Activated CD8-positive, alpha-beta memory T cell treated with anti-CD3 and anti-CD28 coated beads for 1 hour (primary cell): ENCODE measurements around the gene FGFBP1.

Experiments
- DNase-seq, 2 donors: peaks; one replicate each; pipeline ENCODE4 v3.0.0-alpha.2; 2020; ENCODE audit warnings: low read depth in 1 of 2; ENCODE audit errors: extremely low read depth in 1 of 2

FGFBP1 gene

DNA sequence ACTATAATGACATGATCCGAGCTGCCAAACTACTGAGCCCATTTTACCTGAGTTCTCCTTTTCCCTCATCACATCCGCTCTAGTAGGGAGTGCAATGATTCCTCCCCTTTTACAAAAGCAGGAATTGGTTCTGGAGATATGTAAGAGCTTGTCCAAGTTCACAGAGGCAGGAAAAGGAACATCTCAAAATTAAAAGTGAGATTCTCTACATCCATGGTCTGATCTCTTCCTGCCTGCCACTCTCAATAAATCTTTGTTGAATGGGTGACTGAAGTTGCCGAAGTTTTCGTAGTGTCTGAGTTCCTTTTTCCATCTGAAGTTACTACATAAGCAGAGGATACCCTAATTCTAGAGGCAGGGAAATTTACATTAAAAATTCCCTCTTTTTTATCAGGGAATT lies at the start of gene FGFBP1:
TSS of gene FGFBP1 (minus strand) at position 101 of the 400 bp plus-strand sequence. CDS start 2,108 bp downstream, outside the sequence.
- DNase-seq, result no peak

DNA sequence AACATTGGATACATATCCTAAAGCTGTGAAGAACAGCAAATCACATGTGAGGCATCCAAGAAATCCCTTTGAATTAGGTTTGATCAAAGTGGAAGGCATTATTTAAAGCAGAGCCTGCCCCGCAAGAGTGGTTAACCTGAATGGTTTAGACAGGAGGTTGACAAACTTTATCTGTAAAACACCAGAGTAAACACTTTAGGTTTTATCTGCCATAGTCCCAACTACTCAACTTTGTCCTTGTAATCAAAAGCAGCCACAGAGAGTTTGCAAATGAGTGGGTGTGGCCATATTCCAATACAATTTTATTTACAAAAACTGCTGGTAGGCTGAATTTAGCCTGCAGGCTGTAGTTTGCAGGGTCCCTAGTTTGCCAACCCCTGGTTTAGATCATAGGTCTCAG lies 49.7 kb upstream of the FGFBP1 start:
- no peak for DNase-seq

DNA sequence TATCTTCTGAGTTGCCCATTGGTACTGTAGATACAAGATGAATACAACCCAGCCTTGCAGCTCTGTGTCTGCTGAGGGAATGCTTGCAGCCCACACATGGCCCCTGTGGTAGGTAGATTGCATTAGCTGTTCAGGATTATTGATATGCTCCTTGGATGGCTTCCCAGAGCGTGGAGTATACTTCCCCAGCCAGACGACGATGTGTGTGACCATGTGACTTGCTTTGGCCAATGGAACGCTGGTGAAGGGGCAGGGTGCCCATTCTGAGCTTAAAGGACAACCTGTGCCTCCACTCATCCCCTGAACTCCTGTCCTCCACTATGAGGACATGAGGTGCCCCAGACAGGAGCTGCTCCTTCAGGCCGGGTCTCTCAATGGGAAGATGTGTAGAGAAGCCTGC lies 48.4 kb upstream of the FGFBP1 start:
- no peak for DNase-seq

DNA sequence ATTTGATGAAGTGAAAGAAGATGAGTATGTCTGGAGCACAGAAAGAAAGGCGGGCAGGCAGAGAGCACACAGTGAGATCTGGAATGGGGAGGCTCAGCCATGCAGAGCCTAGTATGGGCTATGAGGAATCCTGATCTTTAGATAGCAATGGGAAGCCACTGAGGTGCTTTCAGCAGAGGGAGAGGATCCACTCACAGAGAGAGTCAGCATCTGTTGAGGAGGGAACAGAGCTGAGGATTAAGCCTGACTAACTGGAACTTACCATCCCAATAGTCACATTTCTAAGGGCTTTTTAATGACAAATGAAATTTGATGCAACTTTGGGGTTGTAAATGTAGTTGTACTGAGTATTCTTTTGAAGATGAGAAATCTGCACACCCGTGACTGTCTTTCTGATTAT lies 45.1 kb upstream of the FGFBP1 start:
- DNase-seq, result no peak

DNA sequence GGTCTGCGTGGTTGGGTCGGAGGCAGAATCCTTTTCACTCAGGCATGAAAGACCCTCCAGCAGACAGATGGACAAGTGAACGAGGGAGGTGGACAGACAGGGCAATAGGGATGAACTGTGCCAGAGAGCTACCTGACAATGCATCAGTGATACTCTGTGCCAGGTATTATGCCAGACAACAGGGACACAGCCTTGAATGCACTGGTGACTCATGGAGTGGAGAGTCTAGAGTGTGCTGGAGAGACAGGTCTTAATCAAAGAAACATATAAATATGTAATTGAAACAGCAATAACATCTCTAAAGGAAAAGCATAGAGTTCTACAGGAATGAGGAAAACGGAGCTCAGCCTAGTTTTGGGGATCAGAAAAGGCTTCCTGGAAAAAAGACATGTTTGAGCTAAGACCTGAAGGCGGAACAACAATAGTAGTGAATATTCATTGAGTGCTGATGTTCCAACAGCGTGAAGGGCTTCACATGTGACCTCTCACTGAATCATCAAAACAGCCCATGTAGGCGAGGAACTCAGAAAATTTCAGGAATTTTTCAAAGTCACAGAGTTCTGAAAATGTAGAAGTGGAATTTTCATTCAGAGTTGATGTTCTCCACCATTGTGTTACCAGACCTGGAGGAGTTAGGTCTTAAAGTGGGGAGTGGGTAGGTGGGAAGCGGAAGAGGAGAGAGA lies 44.4 kb upstream of the FGFBP1 start:
- DNase-seq, result no peak

DNA sequence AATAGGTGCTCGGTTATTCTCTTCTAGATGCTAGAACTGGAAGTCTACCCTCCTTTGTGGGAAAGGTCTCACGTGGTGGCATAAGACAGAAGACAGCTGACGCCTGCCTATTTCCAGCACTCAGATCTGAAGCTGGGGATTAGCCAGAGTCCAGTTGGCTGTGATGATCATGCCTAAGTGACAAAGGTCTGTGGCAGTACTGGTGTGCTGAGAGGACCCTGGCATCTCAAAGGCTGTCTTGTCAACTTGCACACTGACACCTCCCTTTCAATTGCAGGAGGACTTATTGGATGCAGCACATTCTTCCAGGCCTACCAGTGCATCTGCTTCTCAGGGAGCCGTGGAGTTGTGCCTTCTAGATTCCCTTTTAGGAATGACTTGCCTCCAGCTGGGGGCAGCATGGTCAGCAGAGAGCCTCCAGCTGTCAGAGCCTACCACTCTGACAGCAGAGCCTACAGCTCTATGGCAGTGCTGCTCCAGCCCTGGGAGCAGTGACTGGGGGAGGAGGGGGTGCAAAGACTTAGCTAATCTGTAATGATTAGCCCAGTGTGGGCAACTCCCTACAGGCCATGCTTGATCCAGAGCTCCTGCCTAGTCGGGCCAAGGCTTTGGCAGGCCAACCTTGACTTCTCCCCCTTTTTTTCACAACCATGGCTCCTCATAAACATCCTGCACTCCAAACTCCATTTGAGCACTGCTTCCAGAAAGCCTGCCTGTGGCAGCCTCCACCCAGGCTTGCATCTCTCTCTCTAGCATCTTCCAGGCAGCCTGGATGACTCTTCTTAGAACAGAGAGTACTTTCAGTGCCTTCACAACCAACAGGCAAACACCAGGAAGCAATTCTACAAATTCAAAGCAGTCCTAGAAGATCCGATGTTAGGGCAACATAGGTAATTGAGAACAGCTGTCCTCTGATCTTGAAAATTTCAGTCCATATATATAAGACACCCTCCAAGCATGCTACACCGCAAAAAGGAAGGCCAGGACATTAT lies 38.2 kb upstream of the FGFBP1 start:
- DNase-seq, result no peak

DNA sequence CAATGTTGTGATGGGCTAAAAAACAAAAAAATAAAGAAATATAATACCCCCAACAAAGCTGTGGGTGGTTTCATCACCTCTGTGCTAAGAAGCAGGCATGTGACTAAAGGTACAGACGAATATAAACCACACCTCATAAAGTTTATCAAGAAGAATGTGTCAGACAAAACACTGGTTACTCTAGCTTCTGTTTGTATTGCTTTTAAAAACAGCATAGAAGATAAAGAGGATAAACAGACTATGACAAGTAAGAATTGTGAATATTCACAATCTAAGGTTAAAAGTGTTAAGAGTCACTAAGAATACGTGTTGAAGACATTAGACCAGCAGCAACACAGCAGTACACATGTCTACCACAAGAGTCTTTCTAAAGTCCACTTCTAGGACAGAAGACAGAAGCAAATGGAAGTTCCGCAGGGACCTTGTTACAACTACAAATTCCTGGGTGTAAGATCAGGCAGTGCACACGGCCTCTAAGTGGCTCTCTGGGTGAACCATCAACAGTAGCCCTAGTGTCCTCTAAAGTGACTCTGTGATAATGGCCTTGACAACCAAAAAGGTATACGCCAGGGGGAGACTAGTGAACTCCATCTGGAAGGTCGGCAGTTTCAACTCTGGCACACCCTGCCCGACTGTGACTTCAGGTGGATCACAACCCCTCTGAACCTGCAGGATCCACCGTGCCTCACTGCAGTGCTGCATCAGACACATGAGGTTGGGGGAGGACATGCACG lies 32.7 kb upstream of the FGFBP1 start:
- DNase-seq, result no peak

DNA sequence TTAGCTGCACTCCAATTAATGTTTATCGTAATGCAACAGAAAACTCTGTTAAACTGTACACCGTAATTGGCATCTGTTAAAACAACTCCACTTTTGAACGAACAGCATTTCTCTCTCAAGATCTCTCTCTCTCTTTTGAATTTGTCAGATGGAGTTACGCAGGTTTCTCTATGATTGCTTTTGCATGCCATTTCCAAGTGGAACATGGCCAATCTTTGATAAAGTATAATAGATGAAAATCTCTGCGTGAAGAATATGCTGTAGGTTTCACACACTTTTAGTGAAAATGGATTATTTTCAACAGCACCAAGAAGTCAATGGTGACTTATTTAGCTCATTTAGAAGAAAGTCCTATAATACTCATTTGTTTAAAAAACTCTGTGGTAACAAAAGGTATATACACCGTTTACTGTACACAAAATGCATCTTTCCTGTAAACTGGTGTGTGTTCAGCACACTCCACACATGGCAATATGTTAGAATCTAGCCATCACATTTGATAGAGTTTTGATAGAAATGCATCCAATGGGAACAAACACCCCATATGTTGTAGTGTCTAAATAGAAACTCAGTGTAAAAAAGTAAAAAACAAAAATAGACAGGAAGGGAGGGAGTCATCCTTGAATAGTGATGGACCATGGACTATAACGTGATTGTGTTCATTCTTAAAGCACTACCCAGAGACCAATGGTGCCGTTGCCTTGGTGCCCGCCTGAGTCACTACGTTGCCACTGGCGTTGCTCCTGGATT lies 30.2 kb upstream of the FGFBP1 start:
- no peak for DNase-seq

DNA sequence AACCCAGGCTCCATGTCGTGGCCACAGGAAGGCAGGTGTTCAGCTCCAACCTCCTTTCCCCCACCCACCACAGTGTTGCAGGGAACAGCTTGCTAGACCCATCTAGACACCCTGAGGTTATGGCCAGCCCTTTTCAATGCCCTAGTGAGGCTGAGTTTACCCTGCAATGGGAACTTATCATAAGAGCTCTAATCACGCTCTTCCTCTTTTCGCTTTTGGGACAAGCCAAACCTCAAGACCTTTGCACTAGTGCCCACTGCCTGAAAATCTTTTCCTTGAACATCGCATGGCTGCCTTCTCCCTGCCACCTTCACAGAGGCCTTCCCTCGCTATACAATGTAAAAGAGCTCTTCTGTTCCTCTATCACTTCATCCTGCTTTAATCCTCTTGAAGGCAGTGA lies 26.8 kb upstream of the FGFBP1 start:
- DNase-seq, result no peak

DNA sequence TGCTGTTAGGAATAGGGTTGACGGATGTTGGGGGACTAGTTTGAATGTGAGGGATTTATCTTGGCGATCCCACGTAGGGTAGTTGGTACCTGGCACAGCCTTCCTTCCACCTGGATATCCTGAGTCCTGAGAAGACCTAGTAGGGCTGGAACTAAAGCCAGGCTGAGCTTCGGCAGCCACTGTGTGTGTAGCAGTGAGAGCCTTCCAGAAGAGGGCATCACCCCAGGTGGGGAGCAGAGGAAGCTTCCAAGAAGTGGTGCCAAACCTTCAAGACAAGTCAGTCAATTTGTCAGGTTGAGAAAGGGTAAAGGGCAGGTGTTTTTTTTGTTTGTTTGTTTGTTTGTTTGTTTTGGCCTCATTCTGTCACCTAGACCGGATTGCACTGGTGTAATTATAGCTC lies 25.6 kb upstream of the FGFBP1 start:
- no peak for DNase-seq

DNA sequence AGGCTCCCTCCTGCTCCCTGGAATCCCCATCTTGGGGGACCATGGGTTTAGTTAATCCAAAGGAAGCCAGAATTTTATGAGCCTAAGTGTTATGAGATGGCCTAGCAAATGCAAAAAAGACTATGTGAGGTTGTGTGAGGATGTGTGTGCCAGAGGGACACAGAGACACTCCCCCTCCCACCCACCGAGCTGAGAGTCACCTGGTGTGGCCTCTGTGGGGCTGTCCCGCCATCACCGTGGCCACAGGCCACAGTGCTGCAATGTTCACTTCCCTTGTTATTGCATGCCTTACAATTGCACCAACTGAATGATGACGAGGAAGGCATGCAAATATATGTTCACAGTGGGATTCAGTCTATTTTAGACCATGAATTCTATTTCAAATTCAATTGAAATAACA lies 25.0 kb upstream of the FGFBP1 start:
- no peak for DNase-seq

DNA sequence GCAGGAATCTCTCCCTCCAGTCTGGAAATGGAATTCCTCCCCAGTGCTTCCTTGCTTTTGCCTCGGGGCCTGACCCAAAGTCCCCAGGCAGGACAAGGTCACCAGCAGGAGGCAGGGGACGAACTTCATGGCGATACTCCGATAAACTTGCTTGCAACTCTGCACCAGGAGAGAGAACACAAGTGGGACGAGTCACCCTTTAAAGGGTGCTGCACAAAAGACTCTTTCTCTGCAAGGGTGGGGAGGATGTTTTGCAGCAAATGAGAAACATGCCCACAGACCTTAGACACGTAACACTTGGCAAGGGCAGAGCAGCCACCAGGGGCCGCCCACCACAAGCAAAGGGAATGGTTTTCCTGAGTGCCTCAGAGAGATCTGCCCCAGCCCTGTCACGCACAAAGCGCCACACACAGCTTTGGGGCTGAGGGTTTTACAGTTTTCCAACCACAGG lies 24.5 kb upstream of the FGFBP1 start, which contains the start of gene FGFBP2:
TSS of gene FGFBP2 (minus strand) at position 175 of the 451 bp plus-strand sequence. CDS start at position 129, 46 bp downstream.
- DNase-seq, result peak; percentile 44 to 55

DNA sequence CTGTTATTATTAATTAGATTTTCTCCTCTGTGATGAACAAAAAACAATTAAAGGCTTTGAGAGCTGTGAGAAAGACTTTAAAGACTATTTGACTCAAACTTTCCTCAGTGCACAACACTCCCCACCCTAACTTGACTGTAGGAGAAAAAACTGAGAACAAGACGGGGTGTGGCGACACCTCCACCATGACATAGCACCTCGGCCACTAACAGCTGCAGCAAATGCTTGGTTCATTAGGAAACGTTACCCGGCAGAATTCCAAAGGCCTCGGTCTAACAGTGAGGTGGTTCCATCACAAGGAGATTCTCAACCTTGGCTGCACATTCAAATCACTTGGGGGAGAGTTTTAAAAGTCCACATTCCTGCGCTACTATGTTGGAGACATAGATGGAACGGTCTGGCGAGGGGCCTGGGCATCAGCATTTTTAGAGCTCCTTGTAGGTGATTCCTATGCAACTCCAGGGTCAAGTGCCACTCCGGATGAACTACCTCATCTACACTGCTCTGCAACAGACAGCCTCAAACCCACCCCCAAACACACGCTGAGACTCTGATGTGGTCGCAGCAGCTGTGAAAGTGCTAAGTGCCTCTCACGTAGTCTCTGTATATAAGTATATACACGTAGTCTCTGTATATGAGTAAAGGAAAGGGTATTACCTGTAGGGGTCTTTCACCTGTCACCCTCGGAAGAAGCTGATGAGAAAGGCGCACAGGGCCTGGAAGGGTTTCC lies 23.4 kb upstream of the FGFBP1 start:
- DNase-seq, result no peak

DNA sequence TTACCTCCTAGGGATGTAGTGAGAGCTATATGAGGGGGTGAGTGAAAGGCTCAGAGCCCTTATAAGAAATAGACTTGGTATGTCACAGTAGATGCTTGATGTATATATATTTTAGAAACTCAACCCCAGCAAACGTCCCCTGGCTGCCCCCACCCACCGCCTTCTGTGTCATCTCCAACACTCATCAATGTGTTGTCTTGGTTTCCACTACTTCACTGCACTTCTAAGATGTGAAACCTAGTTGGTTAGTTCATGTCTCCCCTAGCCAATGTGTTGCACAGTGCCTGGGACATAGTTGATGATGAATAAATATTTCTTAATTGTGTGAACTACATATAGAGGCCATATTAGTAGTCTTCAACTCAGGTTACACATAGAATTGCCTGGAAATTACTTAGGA lies 20.0 kb upstream of the FGFBP1 start:
- DNase-seq, result no peak

DNA sequence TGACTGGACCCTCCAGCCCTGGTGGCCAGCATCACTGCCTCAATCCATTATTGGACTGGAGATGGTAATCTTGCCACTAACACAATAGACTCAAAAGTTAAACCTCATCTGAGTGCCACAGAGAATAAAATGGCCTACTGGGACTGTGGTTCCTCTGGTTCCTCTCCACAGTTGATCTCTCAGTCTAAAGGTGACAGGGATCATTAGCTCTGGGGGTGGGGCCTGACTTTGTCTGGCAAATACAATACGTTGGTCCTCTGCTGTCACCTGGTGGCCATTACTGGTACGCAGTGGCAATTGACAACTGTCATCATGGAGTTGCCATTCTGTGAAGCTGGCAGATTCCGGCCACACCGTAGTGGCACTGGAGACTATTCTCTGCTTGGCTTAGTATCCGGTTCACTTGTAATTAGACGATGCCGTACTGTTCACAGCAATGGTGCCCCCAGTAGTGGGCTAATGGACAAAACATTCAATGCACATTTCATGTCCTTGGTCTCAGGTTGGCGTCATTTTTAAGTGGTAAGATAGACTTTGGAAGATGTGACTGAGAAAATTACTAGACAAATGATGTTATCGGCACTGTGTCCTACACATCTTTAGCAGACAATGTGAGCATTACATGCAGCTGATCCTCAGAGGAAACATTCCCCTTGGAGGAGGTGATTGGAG lies 17.8 kb upstream of the FGFBP1 start:
- DNase-seq, result peak; percentile 48 to 54

DNA sequence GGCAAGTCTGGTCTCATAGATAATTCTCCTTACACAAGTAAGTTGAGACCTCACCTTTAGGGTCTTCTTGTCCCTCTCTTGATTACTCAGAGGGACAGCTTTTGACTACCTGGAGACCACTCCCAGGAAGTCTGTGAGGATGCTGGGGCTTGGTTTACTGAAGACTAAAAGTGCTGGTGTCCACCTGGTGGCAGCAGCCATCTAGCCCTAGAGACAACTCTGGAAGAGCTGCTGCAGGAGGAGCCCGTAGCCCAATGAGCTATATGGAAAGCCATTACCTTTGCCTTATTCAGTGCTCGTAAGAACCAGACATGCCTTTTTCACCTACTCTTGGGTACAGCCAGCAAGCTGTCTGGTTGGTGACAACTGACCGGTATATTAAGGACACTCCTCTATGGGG lies 17.1 kb upstream of the FGFBP1 start:
- DNase-seq, result no peak

DNA sequence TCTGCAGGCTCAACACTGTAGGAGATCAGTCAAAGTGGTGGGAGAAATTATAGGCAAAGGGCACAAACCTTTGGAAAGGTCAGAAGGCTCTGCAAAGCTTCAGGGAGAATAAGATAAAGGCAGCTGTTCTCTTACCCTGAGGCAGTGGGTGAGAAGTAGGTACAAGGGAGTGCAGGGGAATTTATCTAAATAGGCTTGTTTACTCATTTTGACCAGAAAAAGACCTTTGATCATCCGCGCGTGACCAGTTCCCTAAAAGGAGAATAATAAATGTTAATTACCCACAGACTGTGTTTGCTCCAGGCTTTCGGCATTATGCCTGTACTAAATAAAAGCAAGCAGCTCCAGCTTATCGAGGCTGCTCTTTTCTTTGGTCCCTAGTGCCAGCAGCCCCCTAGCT lies 15.1 kb upstream of the FGFBP1 start:
- no peak for DNase-seq

DNA sequence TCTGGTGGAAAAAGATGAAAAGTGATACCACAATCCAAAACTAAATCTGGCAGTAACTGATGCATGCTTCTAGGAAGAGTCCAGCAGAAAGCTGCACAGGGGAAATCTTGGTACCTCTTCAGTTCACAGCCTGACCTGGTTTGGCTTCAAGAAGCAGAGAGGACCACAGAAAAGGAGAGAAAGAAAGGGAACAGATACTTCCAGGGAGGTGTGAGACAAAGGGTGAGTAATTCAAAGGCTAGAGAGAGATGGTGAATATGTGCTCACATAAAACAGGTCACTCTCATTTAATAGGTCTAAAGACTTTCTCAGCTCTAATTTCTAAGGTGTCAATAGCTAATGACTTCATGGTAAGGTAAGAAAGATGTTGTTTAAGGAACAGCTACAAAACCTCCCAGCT lies 13.2 kb upstream of the FGFBP1 start:
- no peak for DNase-seq

DNA sequence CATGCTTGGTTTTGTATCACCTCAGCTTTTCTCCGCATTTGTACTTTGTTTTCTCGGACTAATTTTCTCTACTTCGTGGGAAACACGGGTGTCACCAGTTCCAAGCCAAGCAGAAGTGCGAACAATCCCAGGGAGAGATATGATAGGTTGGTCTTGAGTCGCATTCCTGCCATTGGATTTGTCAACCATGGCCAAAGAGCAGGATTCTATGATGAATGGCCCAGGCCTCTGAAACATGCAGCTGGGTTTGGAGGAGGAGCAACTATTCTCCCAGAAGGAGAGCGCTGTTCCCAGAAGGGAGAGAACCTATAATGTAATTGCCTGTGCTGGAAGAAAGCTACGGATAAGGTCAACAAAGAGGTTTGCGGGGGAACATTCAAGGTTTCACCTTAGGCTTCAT lies 10.3 kb upstream of the FGFBP1 start:
- DNase-seq, result no peak
